Lung (tissue), 12 donors: ENCODE data around the gene IFI6. TPM values are rescaled to one million over a fixed set of nuclear protein-coding genes. Genes with fewer than 3 reads are reported as not detected.

Source experiments
- ATAC-seq: fragments of 200-7000 bp; cut with Tn5 transposase; one replicate; pipeline ENCODE4 v1.9.1; 2020; ENCODE audit warnings: moderate number of reproducible peaks; ENCODE audit not compliant: insufficient read depth, low FRiP score
- DNase-seq, 3 donors: peaks; one replicate each; pipeline ENCODE4 v3.0.0-alpha.2; 2013 to 2017
- H3K27ac ChIP-seq, 2 donors: one replicate each; pipeline ENCODE4 v1.5.1; 2013; ENCODE audit warnings: mild to moderate bottlenecking in 2 of 2, moderate library complexity in 2 of 2, control low read depth in 1 of 2, inconsistent platforms in 1 of 2, low read depth in 1 of 2, low read length in 1 of 2
- H3K27me3 ChIP-seq, 3 donors: one replicate each; pipeline ENCODE4 v1.5.1; 2013; ENCODE audit warnings: low read length in 2 of 3; ENCODE audit not compliant: control insufficient read depth in 3 of 3, insufficient read depth in 3 of 3
- H3K36me3 ChIP-seq, 4 donors: one replicate each; pipeline ENCODE4 v1.5.1; 2013; ENCODE audit warnings: low read length in 4 of 4, mild to moderate bottlenecking in 1 of 4, moderate library complexity in 1 of 4; ENCODE audit not compliant: control insufficient read depth in 4 of 4, insufficient read depth in 4 of 4
- H3K4me1 ChIP-seq, 5 donors: one replicate each; pipeline ENCODE4 v1.5.1; 2013; ENCODE audit warnings: low read length in 5 of 5, mild to moderate bottlenecking in 2 of 5, moderate library complexity in 1 of 5; ENCODE audit not compliant: control insufficient read depth in 5 of 5, insufficient read depth in 5 of 5
- H3K4me3 ChIP-seq: one replicate; pipeline ENCODE4 v1.5.1; 2013; ENCODE audit warnings: mild to moderate bottlenecking, control low read depth, moderate library complexity
- H3K9ac ChIP-seq, 2 donors: one replicate each; pipeline ENCODE4 v1.5.1; 2013; ENCODE audit warnings: low read length in 2 of 2, control low read depth in 1 of 2; ENCODE audit not compliant: insufficient read depth in 1 of 2
- H3K9me3 ChIP-seq, 4 donors: one replicate each; pipeline ENCODE4 v1.5.1; 2013; ENCODE audit warnings: low read length in 3 of 4, mild to moderate bottlenecking in 1 of 4, moderate library complexity in 1 of 4; ENCODE audit not compliant: control insufficient read depth in 4 of 4, insufficient read depth in 3 of 4
- CTCF ChIP-seq: IDR thresholded peaks from 2 replicates; pipeline ENCODE4 v1.5.1; 2012; ENCODE audit warnings: mild to moderate bottlenecking; ENCODE audit errors: control extremely low read depth, extremely low read depth
- WGBS, 2 donors: extraction: QIAGEN DNeasy Blood & Tissue Kit; methylation state at CpG; one replicate each; pipeline ENCODE4 v1.1.7; 2013; 5-methylcytosine and 5-hydroxymethylcytosine counted together
- polyA plus RNA-seq, 2 donors: library from polyadenylated mRNA; stranded (reverse); fragments of 200-250 nt; gene quantifications; one replicate each; pipeline ENCODE4 v1.2.1, GENCODE V29; 2013
- total RNA-seq, 2 donors: library from RNA; depleted of rRNA in 1 of 2; stranded (reverse); fragments of >200 nt in 1 of 2; gene quantifications; one replicate each; pipeline ENCODE4 v1.2.1, GENCODE V29; 2014 to 2021
- donor health status: control.
- donor health status: control.
- donor health status: Bipolar disorder and iron deficiency.
- donor health status: healthy.
- donor health status: DM: yes; HTN: yes; CAD: no.

The IFI6 gene
- total and polyA plus RNA-seq, 4 donors, result 36.0 to 383 (median 120) TPM

- no peaks in the 10 kb centered on the region for H3K9me3 ChIP-seq
- H3K4me3 ChIP-seq, result no peak overlapping the region
- no peaks in the 10 kb centered on the region for H3K4me1 ChIP-seq
- H3K27ac ChIP-seq, result peak overlapping the region in 1 of 2 donors; percentile 23
- H3K9ac ChIP-seq, result no peak overlapping the region
- H3K36me3 ChIP-seq, result no peaks in the 10 kb centered on the region
- DNase-seq (peak in 1 of 3 donors; percentile 12), ATAC-seq (no peak)
- H3K27me3 ChIP-seq, result no peaks in the 10 kb centered on the region
- 64 to 78% methylated on average over 4 of the region's 4 CpGs for WGBS, 2 donors
- TF ChIP-seq CTCF, result no peak
Measured at GRCh38 chr1:27689423-27690173, 17.6 kb upstream of the IFI6 start.

- ATAC-seq (no peak), DNase-seq (no peak)
- no peak overlapping the region for H3K4me3 ChIP-seq
- no peaks in the 10 kb centered on the region for H3K27me3 ChIP-seq
- H3K9ac ChIP-seq, result no peak overlapping the region
- no peak for TF ChIP-seq CTCF
- no peak overlapping the region for H3K27ac ChIP-seq
- H3K9me3 ChIP-seq, result no peaks in the 10 kb centered on the region
- no peaks in the 10 kb centered on the region for H3K4me1 ChIP-seq
- no peaks in the 10 kb centered on the region for H3K36me3 ChIP-seq
- WGBS, 2 donors, result 95 to 96% methylated on average over 5 of the region's 5 CpGs
Measured at GRCh38 chr1:27687906-27688305, 15.9 kb upstream of the IFI6 start.

GRCh38 chr1:27686223-27686990 lies 14.4 kb upstream of the IFI6 start:
- Histone ChIP-seq H3K9ac (no peak overlapping the region), H3K27me3 (no peaks in the 10 kb centered on the region), H3K4me3 (no peak overlapping the region), H3K4me1 (no peaks in the 10 kb centered on the region), H3K9me3 (peaks cover 0 to 8% (median 0%) of the 10 kb centered on the region in 4 donors), H3K27ac (no peak overlapping the region), H3K36me3 (no peaks in the 10 kb centered on the region)
- 73 to 84% methylated on average over 21 of the region's 21 CpGs for WGBS, 2 donors
- no peak for TF ChIP-seq CTCF
- ATAC-seq (no peak), DNase-seq (peak in 1 of 3 donors; percentile 9)
